BLaER1 treated with 17β-estradiol and CSF1 and Interleukin-3, amounts not matched to agents 10 nM and 100 nM (cell line): ENCODE data around the gene RARS2.
"Not testable (repeated sequence)": the region's sequence is repeated elsewhere in the genome, so short reads cannot be mapped to it uniquely, and the experiment has no call there.

Experiments
- H3K27ac ChIP-seq, 11 experiments: shearing (Covaris generic); formaldehyde crosslinking; 2 replicates each; pipeline ENCODE4 v1.8.1; 2022
- H3K27me3 ChIP-seq, 11 experiments: shearing (Covaris generic); formaldehyde crosslinking; 2 replicates each; pipeline ENCODE4 v1.8.1; 2022
- H3K36me3 ChIP-seq, 11 experiments: shearing (Covaris generic); formaldehyde crosslinking; 2 replicates each; pipeline ENCODE4 v1.8.1; 2022
- H3K4me1 ChIP-seq, 10 experiments: shearing (Covaris generic); formaldehyde crosslinking; 2 replicates each; pipeline ENCODE4 v1.8.1; 2022
- H3K4me2 ChIP-seq, 11 experiments: shearing (Covaris generic); formaldehyde crosslinking; 2 replicates each; pipeline ENCODE4 v1.8.1; 2022
- H3K4me3 ChIP-seq, 10 experiments: shearing (Covaris generic); formaldehyde crosslinking; 2 replicates each; pipeline ENCODE4 v1.8.1; 2022
- H3K9ac ChIP-seq, 11 experiments: shearing (Covaris generic); formaldehyde crosslinking; 2 replicates each; pipeline ENCODE4 v1.8.1; 2022
- H3K9me3 ChIP-seq, 11 experiments: shearing (Covaris generic); formaldehyde crosslinking; replicated peaks in 1 of 11; 2 replicates each; pipeline ENCODE4 v1.8.1; 2022
- H4K20me1 ChIP-seq, 11 experiments: shearing (Covaris generic); formaldehyde crosslinking; 2 replicates each; pipeline ENCODE4 v1.8.1; 2022
- Cebpa-rat ChIP-seq, 11 experiments: shearing (Covaris generic); IDR thresholded peaks; 2 replicates each; pipeline ENCODE4 v1.8.1; 2022

The RARS2 gene

DNA sequence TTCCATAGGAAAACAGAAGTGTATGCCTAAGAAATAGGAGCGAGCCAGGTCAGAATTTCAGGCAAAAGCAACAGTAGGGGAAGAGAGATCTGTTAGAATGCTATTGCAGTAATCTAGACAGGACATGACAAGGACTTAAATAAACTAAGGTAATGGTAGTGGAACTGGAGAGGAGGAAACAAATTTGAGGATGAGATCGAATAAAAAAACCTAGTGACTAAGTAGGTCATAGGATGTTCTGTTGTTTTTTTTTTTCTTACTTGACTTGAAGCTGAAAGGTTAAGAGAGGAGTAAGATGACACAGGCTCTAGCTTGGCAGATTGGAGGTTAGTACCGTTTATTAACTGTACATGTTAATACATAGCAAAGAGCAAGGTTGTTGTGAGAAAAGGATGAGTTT is 28.7 kb upstream of the RARS2 start:
- Histone ChIP-seq H3K36me3 (peaks cover 0 to 17% (median 7%) of the 10 kb centered on the region in 11 experiments; a peak in 9 of 22 replicates), H3K4me2 (no peak overlapping the region), H3K4me1 (no peaks in the 10 kb centered on the region), H3K27ac (no peak overlapping the region), H4K20me1 (no peaks in the 10 kb centered on the region), H3K27me3 (no peaks in the 10 kb centered on the region), H3K9ac (no peak overlapping the region), H3K9me3 (no peaks in the 10 kb centered on the region), H3K4me3 (no peak overlapping the region)
- TF ChIP-seq Cebpa-rat (IDR thresholded peaks at IDR 0.05) = no peak

DNA sequence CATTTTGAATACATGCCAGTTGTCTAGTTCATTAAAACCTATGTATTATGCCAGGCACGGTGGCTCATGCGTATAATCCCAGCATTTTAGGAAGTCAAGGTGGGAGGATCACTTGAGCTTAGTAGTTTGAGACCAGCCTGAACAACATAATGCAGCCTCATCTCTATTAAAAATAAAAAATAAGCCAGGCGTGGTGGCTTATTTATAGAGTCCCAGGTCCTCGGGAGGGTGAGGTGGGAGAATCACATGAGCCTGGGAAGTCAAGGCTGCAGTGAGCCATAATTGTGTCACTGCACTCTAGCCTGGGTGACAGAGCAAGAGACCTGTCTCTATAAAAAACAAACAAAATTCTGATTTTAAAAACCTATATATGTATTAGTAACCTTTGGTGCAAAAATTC is 27.6 kb upstream of the RARS2 start:
- no peak for TF ChIP-seq Cebpa-rat (IDR thresholded peaks at IDR 0.05)
- Histone ChIP-seq H3K27me3 (no peaks in the 10 kb centered on the region), H3K9ac (no peak overlapping the region), H3K36me3 (peaks cover 5 to 25% (median 15%) of the 10 kb centered on the region in 11 experiments; a peak in 17 of 22 replicates), H3K27ac (no peak overlapping the region), H3K4me2 (no peak overlapping the region), H3K9me3 (peaks cover 0 to 4% (median 0%) of the 10 kb centered on the region in 11 experiments; a peak in 1 of 22 replicates), H3K4me3 (no peak overlapping the region), H4K20me1 (no peaks in the 10 kb centered on the region), H3K4me1 (no peaks in the 10 kb centered on the region)

DNA sequence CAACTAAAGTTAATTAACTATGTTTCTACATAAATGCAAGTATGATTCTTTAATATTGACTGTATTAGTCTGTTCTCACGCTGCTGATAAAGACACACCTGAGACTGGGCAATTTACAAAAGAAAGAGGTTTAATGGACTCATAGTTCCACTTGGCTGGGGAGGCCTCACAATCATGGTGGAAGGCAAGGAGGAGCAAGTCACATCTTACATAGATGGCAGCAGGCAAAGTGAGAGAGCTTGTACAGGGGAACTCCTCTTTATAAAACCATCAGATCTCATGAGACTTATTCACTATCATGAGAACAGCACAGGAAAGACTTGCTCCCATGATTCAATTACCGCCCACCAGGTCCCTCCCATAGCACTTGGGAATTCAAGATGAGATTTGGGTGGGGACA is 23.2 kb upstream of the RARS2 start:
- H3K27me3 ChIP-seq, H4K20me1 ChIP-seq, H3K4me1 ChIP-seq, H3K4me3 ChIP-seq, H3K27ac ChIP-seq, H3K9me3 ChIP-seq, H3K9ac ChIP-seq, H3K4me2 ChIP-seq: not testable (repeated sequence)
- H3K36me3 ChIP-seq = peaks cover 5 to 32% (median 17%) of the 10 kb centered on the region in 11 experiments; a peak in 17 of 22 replicates

DNA sequence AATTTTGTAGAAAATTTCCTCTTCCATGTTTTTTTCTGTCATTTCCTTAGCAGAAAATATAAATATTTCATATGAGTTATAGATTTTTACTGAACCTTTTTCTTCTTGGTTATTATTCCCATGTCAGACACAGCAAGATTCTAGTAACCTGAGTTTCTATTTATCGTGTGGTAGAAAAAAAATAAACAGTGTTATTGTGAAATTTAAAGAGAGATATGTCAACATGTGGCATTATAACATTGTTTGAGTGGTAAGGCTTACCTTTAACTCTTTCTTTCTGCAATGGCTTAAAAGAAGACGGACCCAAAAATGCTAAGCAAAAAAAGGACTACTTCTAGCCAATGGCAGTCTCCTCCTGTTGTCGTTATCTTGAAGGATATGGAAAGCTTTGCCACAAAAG is 19.0 kb upstream of the RARS2 start:
- no peaks in the 10 kb centered on the region for H3K27me3 ChIP-seq
- H3K4me1 ChIP-seq = no peaks in the 10 kb centered on the region
- H4K20me1 ChIP-seq = no peaks in the 10 kb centered on the region
- no peak overlapping the region for H3K9ac ChIP-seq
- peaks cover 0 to 4% (median 0%) of the 10 kb centered on the region in 11 experiments; a peak in 1 of 22 replicates for H3K9me3 ChIP-seq
- H3K4me2 ChIP-seq = no peak overlapping the region
- TF ChIP-seq Cebpa-rat (IDR thresholded peaks at IDR 0.05) = no peak
- no peak overlapping the region for H3K27ac ChIP-seq
- no peak overlapping the region for H3K4me3 ChIP-seq
- H3K36me3 ChIP-seq = peaks cover 5 to 27% (median 12%) of the 10 kb centered on the region in 11 experiments; a peak in 17 of 22 replicates

DNA sequence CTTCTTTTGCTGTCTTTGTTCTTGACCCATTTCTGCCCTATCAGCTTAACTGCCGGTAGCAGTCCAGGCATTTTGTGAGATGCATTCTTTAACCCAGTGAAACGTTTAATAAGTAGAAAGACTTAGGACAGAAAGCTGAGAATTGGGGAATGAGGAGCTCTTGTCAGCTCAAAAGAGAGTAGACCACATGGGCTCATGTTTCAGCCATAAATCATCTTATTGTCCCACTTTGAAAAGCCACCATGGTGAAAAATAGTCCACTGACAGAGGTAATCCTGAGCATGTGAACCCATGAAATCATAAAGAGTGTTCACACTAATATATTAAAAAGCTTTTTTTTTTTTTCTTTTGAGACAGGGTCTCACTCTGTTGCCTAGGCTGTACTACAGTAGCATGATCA is 16.4 kb upstream of the RARS2 start:
- Histone ChIP-seq H4K20me1 (no peaks in the 10 kb centered on the region), H3K36me3 (peaks cover 0 to 4% (median 0%) of the 10 kb centered on the region in 11 experiments; a peak in 5 of 22 replicates), H3K9me3 (no peaks in the 10 kb centered on the region), H3K9ac (no peak overlapping the region), H3K4me1 (no peaks in the 10 kb centered on the region), H3K27me3 (no peaks in the 10 kb centered on the region), H3K4me2 (no peak overlapping the region), H3K4me3 (no peak overlapping the region), H3K27ac (no peak overlapping the region)
- TF ChIP-seq Cebpa-rat (IDR thresholded peaks at IDR 0.05) = no peak

DNA sequence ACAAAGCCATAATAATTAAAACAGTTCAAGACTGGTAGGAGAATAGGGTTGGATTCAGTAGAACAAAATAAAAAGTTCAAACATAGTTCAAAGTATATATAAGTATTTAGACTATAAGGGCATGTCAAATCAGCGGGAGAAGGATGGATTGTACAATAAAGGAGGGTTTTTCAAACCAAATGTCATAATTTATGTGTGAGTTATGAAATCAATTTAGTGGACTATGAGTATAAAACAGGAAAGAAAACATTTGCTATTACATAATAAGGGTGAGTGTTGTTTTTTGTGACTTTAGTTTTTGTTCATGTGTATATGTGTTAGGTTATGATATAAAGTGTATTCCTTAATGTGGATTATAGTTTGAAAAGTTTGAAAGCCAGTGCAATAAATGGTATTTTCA is 10.8 kb upstream of the RARS2 start:
- no peak overlapping the region for H3K4me2 ChIP-seq
- no peaks in the 10 kb centered on the region for H4K20me1 ChIP-seq
- H3K36me3 ChIP-seq = peaks cover 0 to 15% (median 6%) of the 10 kb centered on the region in 11 experiments; a peak in 9 of 22 replicates
- H3K27me3 ChIP-seq = no peaks in the 10 kb centered on the region
- TF ChIP-seq Cebpa-rat (IDR thresholded peaks at IDR 0.05) = no peak
- no peak overlapping the region for H3K9ac ChIP-seq
- no peaks in the 10 kb centered on the region for H3K4me1 ChIP-seq
- no peak overlapping the region for H3K27ac ChIP-seq
- no peaks in the 10 kb centered on the region for H3K9me3 ChIP-seq
- no peak overlapping the region for H3K4me3 ChIP-seq

DNA sequence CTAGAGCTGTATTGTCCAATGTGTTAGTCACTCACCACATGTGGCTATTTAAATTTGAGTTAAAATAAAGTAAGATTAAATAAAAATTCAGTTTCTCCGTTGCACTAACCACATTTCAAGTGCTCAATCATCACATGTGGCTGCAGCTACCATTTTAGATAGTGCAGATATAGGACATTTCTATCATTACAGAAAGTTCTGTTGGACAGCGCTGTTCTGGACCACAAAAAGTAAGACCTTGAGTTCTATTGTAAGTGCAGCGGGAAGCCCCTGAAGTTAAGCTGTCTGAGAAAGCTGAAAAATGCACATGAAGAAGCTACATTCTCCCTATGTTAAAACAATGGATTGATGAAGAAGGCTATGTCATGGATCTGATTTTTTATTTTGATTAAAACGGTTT is 1.2 kb upstream of the RARS2 start:
- Histone ChIP-seq H3K36me3 (peaks cover 0 to 12% (median 7%) of the 10 kb centered on the region in 11 experiments; a peak in 10 of 22 replicates), H3K27ac (no peak overlapping the region)

DNA sequence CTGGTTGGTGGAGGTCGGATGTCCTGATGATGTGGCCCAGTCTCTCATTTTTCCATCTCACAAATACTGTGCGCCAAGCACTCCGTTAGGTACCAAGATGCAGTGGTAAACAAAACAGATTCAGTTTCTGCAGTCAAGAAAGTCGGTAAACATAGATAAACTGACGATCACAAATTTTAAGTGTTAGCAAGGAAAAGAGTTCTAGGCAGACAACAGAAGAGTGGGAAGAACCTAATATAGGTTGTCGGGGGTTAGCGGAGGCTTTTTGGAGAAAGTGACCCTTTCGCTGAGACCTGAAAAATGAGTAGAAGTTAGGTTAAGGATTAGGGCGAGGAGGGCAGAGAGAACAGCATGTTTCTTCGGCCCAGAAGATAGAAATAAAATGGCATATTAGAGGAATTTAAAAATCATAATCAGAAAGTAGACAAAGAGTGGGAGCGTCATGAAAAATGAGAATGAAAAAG is 662 bp upstream of the RARS2 start:
- H3K4me1 ChIP-seq = peaks cover 9 to 25% (median 20%) of the 10 kb centered on the region in 10 experiments
- no peaks in the 10 kb centered on the region for H3K9me3 ChIP-seq
- peak overlapping the region; percentile 76 to 86 (median 82) for H3K9ac ChIP-seq
- TF ChIP-seq Cebpa-rat (IDR thresholded peaks at IDR 0.05) = no peak
- no peaks in the 10 kb centered on the region for H3K27me3 ChIP-seq
- peaks cover 0 to 6% (median 2%) of the 10 kb centered on the region in 11 experiments; a peak in 9 of 22 replicates for H3K36me3 ChIP-seq
- H3K4me2 ChIP-seq = peak overlapping the region; percentile 70 to 84 (median 80)
- H3K27ac ChIP-seq = peak overlapping the region; percentile 26 to 79 (median 72); a peak in 20 of 22 replicates
- no peaks in the 10 kb centered on the region; a peak in 2 of 22 replicates for H4K20me1 ChIP-seq
- peak overlapping the region; percentile 72 to 82 (median 77) for H3K4me3 ChIP-seq

More for the DNA sequence above, 1.2 kb upstream of the RARS2 start:
- Histone ChIP-seq H3K27me3 (no peaks in the 10 kb centered on the region), H3K4me1 (peaks cover 9 to 25% (median 20%) of the 10 kb centered on the region in 10 experiments), H3K9ac (peak overlapping the region in 10 of 11 experiments; percentile 77 to 86 (median 82); a peak in 15 of 22 replicates), H3K4me3 (peak overlapping the region; percentile 72 to 82 (median 77); a peak in 19 of 20 replicates), H4K20me1 (no peaks in the 10 kb centered on the region; a peak in 2 of 22 replicates), H3K4me2 (peak overlapping the region; percentile 70 to 84 (median 80)), H3K9me3 (no peaks in the 10 kb centered on the region)
- no peak for TF ChIP-seq Cebpa-rat (IDR thresholded peaks at IDR 0.05)

DNA sequence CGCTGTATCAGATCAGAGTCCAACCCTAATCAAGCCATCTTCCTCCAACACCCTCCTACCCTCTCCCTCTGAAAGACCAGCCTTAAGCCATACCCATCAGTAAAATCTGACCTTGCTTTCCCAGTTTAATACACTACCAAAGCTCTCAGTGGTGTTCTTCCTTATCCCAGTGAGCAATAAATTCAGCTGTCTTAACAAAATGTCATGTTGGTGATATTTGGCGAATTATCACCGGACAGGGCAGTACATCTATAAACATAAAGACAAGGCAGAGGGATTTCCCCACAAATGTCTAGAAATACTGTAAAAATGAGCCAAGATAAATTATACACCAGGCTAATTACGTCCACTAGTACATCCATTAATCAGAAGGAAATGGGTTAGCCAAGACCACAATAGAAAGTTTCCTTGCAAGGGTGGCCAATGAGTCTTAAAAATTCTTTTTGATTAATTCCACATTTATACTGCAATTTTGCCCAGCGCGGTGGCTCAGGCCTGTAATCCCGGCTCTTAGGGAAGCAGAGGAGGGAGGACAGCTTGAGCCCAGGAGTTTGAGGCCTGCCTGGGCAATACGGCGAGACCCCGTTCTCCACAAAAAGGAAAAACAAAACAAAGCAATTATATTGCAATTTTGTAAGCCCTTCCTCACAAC is 905 bp downstream of the RARS2 start:
- TF ChIP-seq Cebpa-rat (IDR thresholded peaks at IDR 0.05) = no peak
- Histone ChIP-seq H4K20me1 (peaks cover 0 to 12% (median 0%) of the 10 kb centered on the region in 11 experiments; a peak in 5 of 22 replicates), H3K27me3 (no peaks in the 10 kb centered on the region), H3K27ac (peak overlapping the region in 10 of 11 experiments; percentile 62 to 79 (median 72); a peak in 16 of 22 replicates), H3K36me3 (no peaks in the 10 kb centered on the region), H3K9ac (peak overlapping the region; percentile 76 to 86 (median 82)), H3K4me3 (peak overlapping the region; percentile 72 to 82 (median 77)), H3K4me2 (peak overlapping the region; percentile 75 to 90 (median 85)), H3K9me3 (no peaks in the 10 kb centered on the region), H3K4me1 (peaks cover 9 to 25% (median 20%) of the 10 kb centered on the region in 10 experiments)
